BLaER1 (cell line): ENCODE data around the gene SLIT2.

Experiments
- H3K27ac ChIP-seq: shearing (Covaris generic); formaldehyde crosslinking; 2 replicates; pipeline ENCODE4 v1.8.1; 2022
- H3K27me3 ChIP-seq: shearing (Covaris generic); formaldehyde crosslinking; 2 replicates; pipeline ENCODE4 v1.8.1; 2022
- H3K36me3 ChIP-seq: shearing (Covaris generic); formaldehyde crosslinking; 2 replicates; pipeline ENCODE4 v1.8.1; 2022
- H3K4me1 ChIP-seq: shearing (Covaris generic); formaldehyde crosslinking; 2 replicates; pipeline ENCODE4 v1.8.1; 2022
- H3K4me2 ChIP-seq: shearing (Covaris generic); formaldehyde crosslinking; 2 replicates; pipeline ENCODE4 v1.8.1; 2022
- H3K4me3 ChIP-seq: shearing (Covaris generic); formaldehyde crosslinking; 2 replicates; pipeline ENCODE4 v1.8.1; 2022
- H3K9ac ChIP-seq: shearing (Covaris generic); formaldehyde crosslinking; 2 replicates; pipeline ENCODE4 v1.8.1; 2022
- H3K9me3 ChIP-seq: shearing (Covaris generic); formaldehyde crosslinking; 2 replicates; pipeline ENCODE4 v1.8.1; 2022
- H4K20me1 ChIP-seq: shearing (Covaris generic); formaldehyde crosslinking; 2 replicates; pipeline ENCODE4 v1.8.1; 2022
- Cebpa-rat ChIP-seq: shearing (Covaris generic); IDR thresholded peaks from 2 replicates; pipeline ENCODE4 v1.8.1; 2022

The SLIT2 gene

GRCh38 chr4:20278195-20278594 is 26.5 kb downstream of the SLIT2 start:
- H3K9ac ChIP-seq, result no peak overlapping the region
- no peaks in the 10 kb centered on the region for H4K20me1 ChIP-seq
- H3K27me3 ChIP-seq, result no peaks in the 10 kb centered on the region
- no peaks in the 10 kb centered on the region for H3K36me3 ChIP-seq
- H3K27ac ChIP-seq, result no peak overlapping the region
- no peaks in the 10 kb centered on the region for H3K9me3 ChIP-seq
- H3K4me2 ChIP-seq, result no peak overlapping the region
- no peak for TF ChIP-seq Cebpa-rat
- H3K4me3 ChIP-seq, result no peak overlapping the region
- no peaks in the 10 kb centered on the region for H3K4me1 ChIP-seq

DNA sequence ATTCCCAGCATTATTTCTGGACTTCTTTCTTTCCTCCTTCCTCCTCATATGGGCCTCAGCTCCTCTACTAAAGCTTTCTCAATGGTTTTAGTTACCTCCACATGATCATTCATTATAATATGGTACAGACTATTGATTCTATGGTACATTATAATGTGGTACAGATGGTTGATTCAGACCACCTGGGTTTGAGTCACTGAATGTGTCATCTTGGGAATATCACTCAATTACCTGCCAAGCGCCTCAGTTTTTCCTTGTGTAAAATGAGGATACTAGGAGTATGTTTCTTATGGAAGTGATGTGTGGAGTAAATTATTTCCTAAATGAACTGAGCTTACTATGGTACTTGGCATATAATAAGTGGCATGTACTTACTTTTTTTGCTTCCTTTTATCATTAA is 27.7 kb downstream of the SLIT2 start:
- TF ChIP-seq Cebpa-rat, result no peak
- Histone ChIP-seq H3K4me2 (no peak overlapping the region), H3K4me1 (no peaks in the 10 kb centered on the region), H3K9me3 (no peaks in the 10 kb centered on the region), H3K27ac (no peak overlapping the region), H3K36me3 (no peaks in the 10 kb centered on the region), H4K20me1 (no peaks in the 10 kb centered on the region), H3K4me3 (no peak overlapping the region), H3K9ac (no peak overlapping the region), H3K27me3 (no peaks in the 10 kb centered on the region)

DNA sequence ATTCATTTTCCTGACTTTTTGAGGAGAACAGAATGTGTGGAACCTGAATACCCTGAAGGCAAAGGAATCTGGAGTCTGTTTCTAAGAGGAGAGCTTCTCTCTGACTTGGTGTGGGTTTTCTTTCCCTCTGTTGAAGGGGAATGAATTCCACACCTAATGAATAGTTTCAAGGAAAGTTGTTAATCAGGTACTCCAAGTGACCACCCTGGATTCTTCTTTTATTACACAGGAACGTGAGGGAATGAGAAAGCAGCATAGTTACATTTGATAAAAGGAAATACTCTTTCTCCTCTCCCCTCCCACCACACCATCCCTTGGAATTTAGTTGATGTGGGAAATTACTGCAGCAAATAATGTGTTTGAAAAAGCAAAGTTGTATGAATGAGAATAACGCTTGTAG is 29.7 kb downstream of the SLIT2 start:
- no peak overlapping the region for H3K4me2 ChIP-seq
- no peak for TF ChIP-seq Cebpa-rat
- no peaks in the 10 kb centered on the region for H3K4me1 ChIP-seq
- H3K9ac ChIP-seq, result no peak overlapping the region
- no peak overlapping the region for H3K27ac ChIP-seq
- no peak overlapping the region for H3K4me3 ChIP-seq
- no peaks in the 10 kb centered on the region for H3K9me3 ChIP-seq
- no peaks in the 10 kb centered on the region for H3K27me3 ChIP-seq
- H3K36me3 ChIP-seq, result no peaks in the 10 kb centered on the region
- H4K20me1 ChIP-seq, result no peaks in the 10 kb centered on the region

- Histone ChIP-seq H3K27me3 (no peaks in the 10 kb centered on the region), H3K4me2 (no peak overlapping the region), H3K9ac (no peak overlapping the region), H3K4me3 (no peak overlapping the region), H4K20me1 (no peaks in the 10 kb centered on the region), H3K27ac (no peak overlapping the region), H3K9me3 (no peaks in the 10 kb centered on the region), H3K4me1 (no peaks in the 10 kb centered on the region), H3K36me3 (no peaks in the 10 kb centered on the region)
- no peak for TF ChIP-seq Cebpa-rat
These were observed 31.3 kb downstream of the SLIT2 start for GRCh38 chr4:20283039-20283438.

- H3K4me1 ChIP-seq, result no peaks in the 10 kb centered on the region
- no peaks in the 10 kb centered on the region for H3K9me3 ChIP-seq
- no peak overlapping the region for H3K4me2 ChIP-seq
- H3K4me3 ChIP-seq, result no peak overlapping the region
- no peaks in the 10 kb centered on the region for H3K36me3 ChIP-seq
- H3K27me3 ChIP-seq, result no peaks in the 10 kb centered on the region
- no peak overlapping the region for H3K9ac ChIP-seq
- no peak for TF ChIP-seq Cebpa-rat
- no peak overlapping the region for H3K27ac ChIP-seq
- no peaks in the 10 kb centered on the region for H4K20me1 ChIP-seq
These were observed 33.3 kb downstream of the SLIT2 start for GRCh38 chr4:20284990-20285389.

GRCh38 chr4:20287246-20287645 is 35.5 kb downstream of the SLIT2 start:
- no peak overlapping the region for H3K27ac ChIP-seq
- no peaks in the 10 kb centered on the region for H3K4me1 ChIP-seq
- no peak overlapping the region for H3K9ac ChIP-seq
- no peaks in the 10 kb centered on the region for H3K9me3 ChIP-seq
- TF ChIP-seq Cebpa-rat, result no peak
- H3K4me3 ChIP-seq, result no peak overlapping the region
- H4K20me1 ChIP-seq, result no peaks in the 10 kb centered on the region
- no peak overlapping the region for H3K4me2 ChIP-seq
- H3K27me3 ChIP-seq, result no peaks in the 10 kb centered on the region
- H3K36me3 ChIP-seq, result no peaks in the 10 kb centered on the region

GRCh38 chr4:20288047-20288650 is 36.4 kb downstream of the SLIT2 start:
- no peak overlapping the region for H3K4me2 ChIP-seq
- no peak overlapping the region for H3K4me3 ChIP-seq
- TF ChIP-seq Cebpa-rat, result no peak
- no peaks in the 10 kb centered on the region for H4K20me1 ChIP-seq
- H3K27me3 ChIP-seq, result no peaks in the 10 kb centered on the region
- no peak overlapping the region for H3K9ac ChIP-seq
- no peak overlapping the region for H3K27ac ChIP-seq
- no peaks in the 10 kb centered on the region for H3K4me1 ChIP-seq
- H3K36me3 ChIP-seq, result no peaks in the 10 kb centered on the region
- no peaks in the 10 kb centered on the region for H3K9me3 ChIP-seq

GRCh38 chr4:20288846-20289512 is 37.3 kb downstream of the SLIT2 start:
- Histone ChIP-seq H3K4me3 (no peak overlapping the region), H3K27ac (no peak overlapping the region), H3K4me2 (no peak overlapping the region), H3K9ac (no peak overlapping the region), H3K27me3 (no peaks in the 10 kb centered on the region), H3K36me3 (no peaks in the 10 kb centered on the region), H3K9me3 (no peaks in the 10 kb centered on the region), H4K20me1 (no peaks in the 10 kb centered on the region), H3K4me1 (no peaks in the 10 kb centered on the region)
- no peak for TF ChIP-seq Cebpa-rat

DNA sequence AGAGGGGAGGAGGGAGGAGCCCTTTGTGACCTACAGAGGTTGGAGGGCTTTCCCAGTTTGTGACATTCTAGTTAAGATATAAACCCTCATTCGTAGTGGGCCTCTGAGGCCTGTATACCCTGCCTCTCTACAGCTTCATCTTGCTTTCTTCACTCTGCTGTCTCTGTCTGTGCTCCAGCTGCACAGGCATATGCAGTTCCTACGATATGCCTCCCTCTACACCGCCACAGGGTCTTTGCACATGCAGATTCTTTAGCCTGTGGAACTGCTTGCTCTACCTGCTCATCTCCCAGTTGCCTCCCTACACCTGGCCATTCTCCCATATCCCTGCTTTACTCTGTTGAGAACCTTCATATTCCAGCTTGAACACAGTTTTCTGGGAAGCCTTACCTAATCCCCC is 38.1 kb downstream of the SLIT2 start:
- no peak overlapping the region for H3K27ac ChIP-seq
- H3K4me3 ChIP-seq, result no peak overlapping the region
- no peak for TF ChIP-seq Cebpa-rat
- no peak overlapping the region for H3K9ac ChIP-seq
- no peaks in the 10 kb centered on the region for H3K9me3 ChIP-seq
- H4K20me1 ChIP-seq, result no peaks in the 10 kb centered on the region
- no peaks in the 10 kb centered on the region for H3K4me1 ChIP-seq
- H3K36me3 ChIP-seq, result no peaks in the 10 kb centered on the region
- H3K27me3 ChIP-seq, result no peaks in the 10 kb centered on the region
- H3K4me2 ChIP-seq, result no peak overlapping the region

DNA sequence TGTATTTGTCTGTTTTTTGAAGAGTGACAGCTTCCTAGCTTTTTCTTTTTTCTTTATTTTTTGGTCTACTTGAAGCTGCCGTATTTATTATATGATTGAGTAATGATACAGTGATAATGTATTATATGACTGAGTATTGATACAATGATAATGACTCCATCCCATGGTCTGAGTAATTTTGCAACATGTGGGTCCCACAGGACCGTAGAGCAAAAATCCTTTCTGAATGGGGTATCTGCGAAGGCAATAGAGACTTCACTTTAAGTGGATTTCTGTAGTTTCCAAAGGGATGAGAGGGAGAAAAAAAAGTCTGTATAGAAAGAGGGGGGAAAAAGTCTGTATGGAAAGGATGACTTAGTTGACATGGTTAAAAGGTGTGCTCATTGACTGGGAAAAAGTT is 41.0 kb downstream of the SLIT2 start:
- Histone ChIP-seq H3K4me1 (no peaks in the 10 kb centered on the region), H3K4me3 (no peak overlapping the region), H3K27ac (no peak overlapping the region), H3K9ac (no peak overlapping the region), H4K20me1 (no peaks in the 10 kb centered on the region), H3K4me2 (no peak overlapping the region), H3K27me3 (no peaks in the 10 kb centered on the region), H3K9me3 (no peaks in the 10 kb centered on the region), H3K36me3 (no peaks in the 10 kb centered on the region)
- TF ChIP-seq Cebpa-rat, result no peak

- TF ChIP-seq Cebpa-rat, result no peak
These were observed 45.6 kb downstream of the SLIT2 start for GRCh38 chr4:20297261-20297660.

More at GRCh38 chr4:20297261-20297660, 45.6 kb downstream of the SLIT2 start:
- no peaks in the 10 kb centered on the region for H3K27me3 ChIP-seq
- H3K27ac ChIP-seq, result no peak overlapping the region
- no peaks in the 10 kb centered on the region for H3K36me3 ChIP-seq
- H3K9ac ChIP-seq, result no peak overlapping the region
- H3K4me3 ChIP-seq, result no peak overlapping the region
- no peaks in the 10 kb centered on the region for H4K20me1 ChIP-seq
- no peaks in the 10 kb centered on the region for H3K9me3 ChIP-seq
- H3K4me2 ChIP-seq, result no peak overlapping the region
- H3K4me1 ChIP-seq, result no peaks in the 10 kb centered on the region
